Activated CD4-positive, alpha-beta memory T cell treated with anti-CD3 and anti-CD28 coated beads for 36 hours (primary cell): ENCODE measurements around the gene DUSP6. TPM values are rescaled to one million over a fixed set of nuclear protein-coding genes. Genes with fewer than 3 reads are reported as not detected.
A peak's percentile ranks its signal among the peaks of the same experiment; 100 is the strongest.

Experiments
- CTCF ChIA-PET: fragments of 350-600 bp; sonication (Branson Sonifier 250); formaldehyde crosslinking; loops from one replicate; lab custom pipeline; 2021; ENCODE audit warnings: antibody characterized with exemption, inconsistent platforms; lab: Charles Lee
- POLR2A ChIA-PET: fragments of 350-600 bp; sonication (Branson Sonifier 250); formaldehyde crosslinking; loops from one replicate; lab custom pipeline; 2021; ENCODE audit warnings: antibody characterized with exemption; lab: Charles Lee
- DNase-seq: peaks from one replicate; pipeline ENCODE4 v3.0.0-alpha.2; 2020
- H3K27ac Mint-ChIP-seq: one replicate; pipeline ENCODE4 v1.8.0; 2021; ENCODE audit warnings: mixed read lengths
- H3K27me3 Mint-ChIP-seq: one replicate; pipeline ENCODE4 v1.8.0; 2021; ENCODE audit warnings: mixed read lengths
- H3K36me3 Mint-ChIP-seq: one replicate; pipeline ENCODE4 v1.8.0; 2021; ENCODE audit warnings: mixed read lengths
- H3K4me1 Mint-ChIP-seq: one replicate; pipeline ENCODE4 v1.8.0; 2021; ENCODE audit warnings: low read depth, mixed read lengths
- H3K4me3 Mint-ChIP-seq: one replicate; pipeline ENCODE4 v1.8.0; 2021; ENCODE audit warnings: mild to moderate bottlenecking, mixed read lengths
- H3K9me3 Mint-ChIP-seq: one replicate; pipeline ENCODE4 v1.8.0; 2021; ENCODE audit warnings: mixed read lengths
- intact Hi-C: fragments of 100-400 bp; cut with micrococcal nuclease; formaldehyde crosslinking; loops from one replicate; pipeline ENCODE4 v1.15.1; 2023
- total RNA-seq, 2 experiments: library from RNA; stranded (reverse); gene quantifications; one replicate each; pipeline ENCODE4 v1.2.3, GENCODE V29; 2021

The DUSP6 gene
- total RNA-seq, 2 experiments from 2014 or later = 86.7 to 87.9 TPM

- CTCF ChIA-PET = no interaction called here
- H3K27ac Mint-ChIP-seq = no peak overlapping the region
- H3K4me3 Mint-ChIP-seq = no peak overlapping the region
- POLR2A ChIA-PET = no interaction called here
- intact Hi-C loops = no loop called here
- no peaks in the 10 kb centered on the region for H3K9me3 Mint-ChIP-seq
- H3K36me3 Mint-ChIP-seq = no peaks in the 10 kb centered on the region
- DNase-seq = no peak
- no peaks in the 10 kb centered on the region for H3K27me3 Mint-ChIP-seq
- H3K4me1 Mint-ChIP-seq = peaks cover 8% of the 10 kb centered on the region
These were observed 18.5 kb upstream of the DUSP6 start for GRCh38 chr12:89370850-89371249.

GRCh38 chr12:89370421-89370831 is 18.1 kb upstream of the DUSP6 start:
- Mint-ChIP-seq H3K27ac (no peak overlapping the region), H3K9me3 (no peaks in the 10 kb centered on the region), H3K27me3 (no peaks in the 10 kb centered on the region), H3K4me1 (peaks cover 3% of the 10 kb centered on the region), H3K4me3 (no peak overlapping the region), H3K36me3 (no peaks in the 10 kb centered on the region)
- DNase-seq = no peak
- ChIA-PET POLR2A (no interaction called here), CTCF (no interaction called here)
- intact Hi-C loops = no loop called here

DNA sequence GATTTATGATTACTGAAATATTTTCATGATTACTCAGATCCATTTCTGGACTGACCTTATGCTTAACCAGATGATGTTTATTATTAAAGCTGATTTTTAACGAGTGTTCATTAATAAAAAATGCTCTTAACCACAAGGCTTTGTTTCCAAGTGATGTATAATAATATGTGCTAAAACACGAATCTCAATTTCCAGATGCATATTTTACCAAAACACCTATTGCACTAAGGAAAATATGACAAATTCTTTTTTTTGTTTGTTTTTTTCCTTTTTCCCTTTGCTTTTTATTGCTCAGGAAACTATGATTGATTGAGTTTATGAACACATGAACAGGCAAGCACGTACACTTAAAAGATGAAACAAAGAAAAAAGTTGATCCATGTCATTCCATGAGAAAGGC is 16.9 kb upstream of the DUSP6 start:
- H3K4me1 Mint-ChIP-seq = peaks cover 2% of the 10 kb centered on the region
- no peak overlapping the region for H3K27ac Mint-ChIP-seq
- no peak overlapping the region for H3K4me3 Mint-ChIP-seq
- H3K9me3 Mint-ChIP-seq = no peaks in the 10 kb centered on the region
- no peak for DNase-seq
- CTCF ChIA-PET = no interaction called here
- no peaks in the 10 kb centered on the region for H3K27me3 Mint-ChIP-seq
- intact Hi-C loops = no loop called here
- no peaks in the 10 kb centered on the region for H3K36me3 Mint-ChIP-seq
- POLR2A ChIA-PET = no interaction called here

DNA sequence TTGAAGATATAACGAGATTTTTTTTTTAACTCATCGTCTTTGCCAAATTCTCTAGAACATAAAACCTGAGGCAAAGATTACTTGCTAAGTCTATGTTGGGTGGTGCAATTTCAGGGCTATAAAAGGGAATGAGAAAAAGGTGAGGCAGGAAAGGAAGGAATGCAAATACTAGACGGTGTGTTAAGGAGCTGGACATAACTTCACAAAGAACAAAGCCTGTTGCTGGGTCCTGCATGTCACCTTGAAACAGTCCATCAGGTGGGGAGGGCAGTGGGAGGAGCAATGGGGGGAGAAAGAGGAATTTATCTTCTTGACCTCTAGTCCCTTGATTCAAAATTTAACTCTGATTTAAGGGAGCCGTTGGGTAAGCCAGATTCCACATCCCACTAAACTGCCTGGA is 16.1 kb upstream of the DUSP6 start:
- CTCF ChIA-PET = no interaction called here
- no peaks in the 10 kb centered on the region for H3K36me3 Mint-ChIP-seq
- no peaks in the 10 kb centered on the region for H3K9me3 Mint-ChIP-seq
- H3K4me1 Mint-ChIP-seq = peaks cover 4% of the 10 kb centered on the region
- intact Hi-C loops = no loop called here
- H3K27ac Mint-ChIP-seq = no peak overlapping the region
- H3K27me3 Mint-ChIP-seq = no peaks in the 10 kb centered on the region
- no peak overlapping the region for H3K4me3 Mint-ChIP-seq
- POLR2A ChIA-PET = no interaction called here
- DNase-seq = no peak

DNA sequence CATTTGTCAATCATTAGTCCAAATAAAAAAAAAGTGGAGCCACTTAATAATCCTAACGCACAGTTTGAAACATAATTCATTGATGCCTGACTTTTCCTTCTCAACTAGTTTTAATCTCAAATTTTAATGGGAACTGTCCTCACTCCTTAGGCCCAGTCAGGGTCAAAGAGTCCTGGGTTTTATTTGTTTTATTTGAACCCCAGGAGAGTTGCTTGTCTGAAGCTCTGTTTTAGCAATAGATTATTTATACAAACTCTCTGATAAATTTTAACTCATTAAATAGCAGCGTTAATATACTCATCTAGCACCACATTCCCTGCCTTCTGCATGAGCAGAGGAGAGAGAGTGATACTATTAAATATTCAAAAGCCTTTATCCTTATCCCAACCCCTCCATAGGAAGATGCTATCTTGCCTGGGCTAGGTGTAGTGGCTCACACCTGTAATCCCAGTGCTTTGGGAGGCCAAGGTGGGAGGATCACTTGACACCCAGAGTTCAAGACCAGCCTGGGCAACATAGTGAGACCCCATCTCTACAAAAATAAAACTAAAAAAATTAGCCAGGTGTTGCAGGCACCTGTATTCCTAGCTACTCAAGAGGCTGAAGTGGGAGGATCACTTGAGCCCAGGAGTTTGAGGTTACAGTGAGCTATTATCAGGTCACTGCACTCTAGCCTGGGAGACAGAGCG is 14.5 kb upstream of the DUSP6 start:
- CTCF ChIA-PET = no interaction called here
- H3K9me3 Mint-ChIP-seq = no peaks in the 10 kb centered on the region
- POLR2A ChIA-PET = no interaction called here
- no peak overlapping the region for H3K27ac Mint-ChIP-seq
- intact Hi-C loops = no loop called here
- no peak overlapping the region for H3K4me3 Mint-ChIP-seq
- peaks cover 16% of the 10 kb centered on the region for H3K4me1 Mint-ChIP-seq
- DNase-seq = no peak
- H3K27me3 Mint-ChIP-seq = no peaks in the 10 kb centered on the region
- H3K36me3 Mint-ChIP-seq = no peaks in the 10 kb centered on the region

DNA sequence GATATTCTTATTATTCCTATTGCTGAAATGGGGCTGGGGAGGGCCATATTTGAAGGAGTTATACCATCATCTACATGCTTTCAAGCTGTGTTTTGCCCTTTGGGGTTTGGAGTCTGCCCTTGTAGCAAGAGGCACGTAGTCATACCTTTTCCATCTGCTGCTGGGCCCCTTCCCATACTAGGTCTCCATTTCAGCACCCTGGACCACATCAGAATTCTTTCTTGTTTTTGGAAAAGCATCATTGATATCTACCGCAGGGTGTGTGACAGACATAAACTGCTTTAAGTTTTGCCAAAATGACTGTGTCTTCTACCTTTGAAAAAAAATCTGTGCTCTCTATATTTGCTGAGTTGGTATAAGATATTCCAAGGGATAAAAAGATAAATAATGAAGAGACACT is 12.3 kb upstream of the DUSP6 start:
- ChIA-PET CTCF (interaction anchor here (2.2 kb wide), 1 partner anchor 10 kb away, joined by 5 read pairs; no protein-coding TSS in a partner anchor), POLR2A (no interaction called here)
- no peaks in the 10 kb centered on the region for H3K27me3 Mint-ChIP-seq
- DNase-seq = no peak
- intact Hi-C loops = no loop called here
- peaks cover 16% of the 10 kb centered on the region for H3K4me1 Mint-ChIP-seq
- no peaks in the 10 kb centered on the region for H3K36me3 Mint-ChIP-seq
- no peak overlapping the region for H3K27ac Mint-ChIP-seq
- H3K9me3 Mint-ChIP-seq = no peaks in the 10 kb centered on the region
- H3K4me3 Mint-ChIP-seq = no peak overlapping the region

- intact Hi-C loops = no loop called here
- Mint-ChIP-seq H3K4me1 (peaks cover 16% of the 10 kb centered on the region), H3K9me3 (no peaks in the 10 kb centered on the region), H3K27ac (no peak overlapping the region), H3K27me3 (no peaks in the 10 kb centered on the region), H3K36me3 (no peaks in the 10 kb centered on the region), H3K4me3 (no peak overlapping the region)
- POLR2A ChIA-PET = interaction anchor here (1.0 to 2.1 kb wide), 2 partner anchors 12 to 324 kb away, joined by 3 to 8 read pairs; partner anchors contain the start of gene DUSP6
- CTCF ChIA-PET = interaction anchor here (2.2 kb wide), 1 partner anchor 10 kb away, joined by 5 read pairs; no protein-coding TSS in a partner anchor
- no peak for DNase-seq
These were observed 11.8 kb upstream of the DUSP6 start for GRCh38 chr12:89364058-89364457.

- Mint-ChIP-seq H3K9me3 (no peaks in the 10 kb centered on the region), H3K27me3 (no peaks in the 10 kb centered on the region), H3K27ac (peak overlapping the region; percentile 74), H3K36me3 (no peaks in the 10 kb centered on the region), H3K4me3 (no peak overlapping the region), H3K4me1 (peaks cover 16% of the 10 kb centered on the region)
- ChIA-PET CTCF (interaction anchor here (2.2 kb wide), 1 partner anchor 9 kb away, joined by 5 read pairs; no protein-coding TSS in a partner anchor), POLR2A (interaction anchor here (1.0 to 2.1 kb wide), 4 partner anchors 10 to 324 kb away, joined by 3 to 8 read pairs (median 6); partner anchors contain the start of gene DUSP6)
- DNase-seq = no peak
- intact Hi-C loops = loop anchor here (1.0 kb wide), 3 partner anchors 11 to 35 kb away; partner anchors contain the start of gene DUSP6
These were observed 11.3 kb upstream of the DUSP6 start for GRCh38 chr12:89363582-89363981.

GRCh38 chr12:89363084-89363483 is 10.8 kb upstream of the DUSP6 start:
- Mint-ChIP-seq H3K36me3 (no peaks in the 10 kb centered on the region), H3K27me3 (no peaks in the 10 kb centered on the region), H3K4me3 (no peak overlapping the region), H3K4me1 (peaks cover 16% of the 10 kb centered on the region), H3K27ac (peak overlapping the region; percentile 74), H3K9me3 (no peaks in the 10 kb centered on the region)
- DNase-seq = peak; percentile 18
- ChIA-PET CTCF (interaction anchor here (1.0 to 2.2 kb wide), 2 partner anchors 9 to 99 kb away, joined by 3 to 5 read pairs; no protein-coding TSS in a partner anchor), POLR2A (interaction anchor here (1.0 to 2.1 kb wide), 4 partner anchors 9 to 323 kb away, joined by 3 to 8 read pairs (median 6); partner anchors contain the start of gene DUSP6)
- intact Hi-C loops = loop anchor here (1.0 kb wide), 3 partner anchors 11 to 35 kb away; partner anchors contain the start of gene DUSP6

DNA sequence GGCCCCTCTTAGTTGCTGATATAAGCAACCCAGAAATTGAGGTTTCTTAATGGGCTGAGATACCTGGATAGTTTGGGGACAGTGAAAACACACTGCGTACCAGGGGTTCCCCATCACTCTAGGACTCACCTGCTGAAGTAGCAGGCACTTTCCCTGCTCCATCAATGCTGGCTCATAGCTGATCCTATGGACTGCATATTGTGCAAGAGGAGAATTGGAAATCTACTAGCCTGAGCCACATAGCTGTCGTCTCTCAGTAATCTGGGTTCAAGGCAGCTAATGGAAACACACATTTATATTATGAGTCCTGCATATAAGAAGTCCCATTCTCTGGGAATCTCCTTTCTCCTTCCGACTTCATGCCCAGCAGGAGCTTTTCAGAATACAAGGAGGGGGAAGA is 7.3 kb upstream of the DUSP6 start:
- Mint-ChIP-seq H3K27me3 (no peaks in the 10 kb centered on the region), H3K9me3 (no peaks in the 10 kb centered on the region), H3K4me3 (no peak overlapping the region), H3K4me1 (peaks cover 25% of the 10 kb centered on the region), H3K27ac (no peak overlapping the region), H3K36me3 (no peaks in the 10 kb centered on the region)
- CTCF ChIA-PET = interaction anchor here (0.6 kb wide), 1 partner anchor 132 kb away, joined by 3 read pairs; no protein-coding TSS in a partner anchor
- no peak for DNase-seq
- intact Hi-C loops = loop anchor here (10.0 kb wide), 2 partner anchors 585 to 1125 kb away; no protein-coding TSS in a partner anchor
- POLR2A ChIA-PET = no interaction called here

DNA sequence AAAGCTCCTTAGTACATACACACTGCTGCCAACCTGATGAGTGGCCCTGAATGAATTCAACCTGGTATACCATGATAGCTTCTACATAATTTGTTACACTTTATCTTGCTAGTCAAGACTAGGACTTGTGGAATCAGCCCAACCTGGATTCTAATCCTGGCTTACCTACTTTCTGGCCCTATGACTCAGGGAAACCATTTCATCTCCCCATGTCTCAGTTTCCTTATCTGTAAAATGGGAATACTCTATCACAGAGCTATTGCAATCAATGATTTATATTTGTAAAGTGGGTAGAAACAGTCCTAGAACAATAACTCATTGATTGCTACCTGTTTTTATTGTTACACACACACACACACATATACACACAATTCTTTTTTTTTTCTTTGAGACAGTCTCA is 6.5 kb upstream of the DUSP6 start:
- no peaks in the 10 kb centered on the region for H3K36me3 Mint-ChIP-seq

GRCh38 chr12:89357297-89357730 is 5.0 kb upstream of the DUSP6 start:
- ChIA-PET POLR2A (no interaction called here), CTCF (no interaction called here)
- Mint-ChIP-seq H3K36me3 (peaks cover under 1% of the 10 kb centered on the region), H3K27ac (no peak overlapping the region), H3K4me1 (peaks cover 15% of the 10 kb centered on the region), H3K9me3 (no peaks in the 10 kb centered on the region), H3K4me3 (no peak overlapping the region), H3K27me3 (no peaks in the 10 kb centered on the region)
- DNase-seq = no peak
- intact Hi-C loops = loop anchor here (10.0 kb wide), 2 partner anchors 587 to 1123 kb away; no protein-coding TSS in a partner anchor

More for the DNA sequence above, 6.5 kb upstream of the DUSP6 start:
- CTCF ChIA-PET = no interaction called here
- no peak for DNase-seq
- H3K27me3 Mint-ChIP-seq = no peaks in the 10 kb centered on the region
- POLR2A ChIA-PET = no interaction called here
- peaks cover 28% of the 10 kb centered on the region for H3K4me1 Mint-ChIP-seq
- H3K9me3 Mint-ChIP-seq = no peaks in the 10 kb centered on the region
- no peak overlapping the region for H3K27ac Mint-ChIP-seq
- no peak overlapping the region for H3K4me3 Mint-ChIP-seq
- intact Hi-C loops = loop anchor here (10.0 kb wide), 2 partner anchors 586 to 1124 kb away; no protein-coding TSS in a partner anchor
